NCI-H510A (cell line): ENCODE measurements around the gene CACNA2D2.

Source experiments
- DNase-seq: peaks from one replicate; lab custom pipeline; 2025; lab: John Stamatoyannopoulos, UW

CACNA2D2 gene

DNA sequence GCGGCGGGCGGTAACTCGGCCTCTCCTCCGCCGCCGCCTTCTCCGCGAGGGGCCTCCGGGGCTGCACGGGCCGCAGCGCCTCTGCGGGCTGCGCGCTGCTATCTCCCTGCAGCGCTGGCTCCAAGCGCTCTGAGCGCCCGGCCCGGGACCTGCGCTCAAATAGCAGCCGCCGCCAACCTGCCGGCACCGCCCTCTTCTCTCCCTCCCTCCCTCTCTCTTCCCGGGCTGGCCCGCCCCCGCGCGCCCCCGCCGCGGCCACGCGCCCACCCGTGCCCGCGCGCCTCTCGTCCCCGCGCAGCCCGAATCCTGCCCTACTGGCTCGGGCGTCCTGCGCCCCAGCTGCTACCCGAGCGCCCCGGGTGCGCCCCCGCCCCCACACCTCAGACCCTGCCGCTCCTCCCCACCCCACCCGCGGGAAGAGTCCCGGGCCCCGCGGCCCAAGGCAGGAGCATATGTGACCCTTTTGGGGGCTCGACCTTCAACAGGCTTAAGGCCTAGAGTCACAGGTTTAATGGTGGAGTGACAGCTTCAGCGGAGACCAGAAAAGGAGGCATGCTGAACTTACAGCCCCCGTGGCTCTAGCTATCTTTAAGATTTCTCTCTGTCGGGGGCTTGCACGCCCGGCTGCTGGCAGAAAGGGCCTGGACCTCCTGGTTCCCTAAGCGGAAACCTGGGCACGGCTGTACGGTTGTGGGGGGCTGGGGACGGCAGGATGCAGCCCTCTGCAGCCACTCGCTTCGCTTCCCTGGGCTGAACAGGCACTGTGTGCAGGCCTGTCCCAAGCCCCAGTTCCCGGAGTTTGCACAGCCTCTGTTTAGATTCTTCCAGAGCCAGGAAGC, at the start of gene CACNA2D2:
Gene CACNA2D2, minus strand, starts transcription at position 131 of the 839 bp plus-strand sequence. CDS start 211 bp downstream, outside the sequence.
- DNase-seq = no peak

GRCh38 chr3:50552598-50552997, 49.2 kb upstream of the CACNA2D2 start:
- DNase-seq = no peak

DNA sequence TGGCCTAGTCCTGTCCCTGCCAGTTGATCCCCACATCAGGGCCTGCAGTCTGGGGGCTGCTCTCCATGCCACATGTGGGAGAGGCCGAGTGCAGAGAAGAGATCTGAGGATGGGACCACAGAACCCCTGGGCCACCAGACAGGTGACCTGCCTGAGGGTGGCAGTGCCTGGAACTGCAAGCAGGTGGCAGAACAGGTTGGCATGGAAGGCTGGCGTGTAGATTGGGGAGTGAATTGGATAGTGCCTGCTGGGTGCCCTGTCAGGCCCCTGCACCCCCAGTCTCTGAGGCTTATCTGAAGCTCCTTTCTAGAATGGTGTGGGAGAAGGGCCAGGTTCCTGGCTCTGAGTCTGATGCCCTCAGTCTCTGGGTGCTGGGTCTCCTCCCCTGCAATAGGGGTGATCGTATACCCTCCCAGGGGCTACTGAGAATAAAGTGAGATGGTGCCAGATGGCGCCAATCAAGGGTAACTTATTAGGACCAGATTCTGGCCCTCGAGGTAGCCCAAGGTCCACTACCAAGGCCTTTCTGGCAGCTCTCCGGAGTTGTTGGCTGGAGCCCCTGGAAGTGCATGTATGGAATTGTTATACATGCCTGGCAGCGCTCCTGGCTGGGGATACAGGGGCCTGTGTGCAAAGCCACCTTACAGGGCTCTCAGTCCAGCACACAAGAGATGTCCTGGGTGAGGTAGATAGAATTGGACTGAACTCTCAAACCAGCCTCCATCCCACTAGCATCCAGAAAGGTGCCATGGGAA, 48.4 kb upstream of the CACNA2D2 start:
- no peak for DNase-seq

DNA sequence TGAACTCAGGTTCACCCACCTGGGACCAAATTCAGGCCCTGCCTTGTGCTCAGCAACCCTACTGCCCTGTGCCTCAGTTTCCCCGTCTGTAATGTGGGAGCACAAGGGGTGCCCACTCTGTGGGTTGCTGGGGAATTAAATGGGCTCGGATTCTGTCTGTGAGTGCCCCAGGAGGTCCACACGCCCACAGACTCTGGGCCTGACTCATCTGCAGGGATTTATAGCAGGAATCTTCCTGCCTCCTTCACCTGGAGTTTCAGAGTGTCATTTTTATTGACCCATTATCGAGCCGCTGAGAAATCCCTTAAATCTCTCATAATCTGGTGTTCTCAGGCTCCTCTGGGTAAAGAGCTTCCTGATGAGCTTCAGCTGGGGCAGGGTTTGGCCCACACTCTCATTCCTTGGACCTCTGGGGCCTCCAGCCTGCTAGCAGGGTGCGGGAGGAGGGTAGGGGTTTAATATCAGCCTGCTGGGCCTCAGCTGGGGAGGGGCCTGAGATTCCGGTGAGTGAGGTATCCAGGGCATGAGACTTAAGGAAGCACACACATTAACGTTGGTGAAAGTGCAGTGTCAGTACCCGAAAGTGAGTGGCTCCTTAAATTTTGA, 47.7 kb upstream of the CACNA2D2 start:
- DNase-seq = no peak

DNA sequence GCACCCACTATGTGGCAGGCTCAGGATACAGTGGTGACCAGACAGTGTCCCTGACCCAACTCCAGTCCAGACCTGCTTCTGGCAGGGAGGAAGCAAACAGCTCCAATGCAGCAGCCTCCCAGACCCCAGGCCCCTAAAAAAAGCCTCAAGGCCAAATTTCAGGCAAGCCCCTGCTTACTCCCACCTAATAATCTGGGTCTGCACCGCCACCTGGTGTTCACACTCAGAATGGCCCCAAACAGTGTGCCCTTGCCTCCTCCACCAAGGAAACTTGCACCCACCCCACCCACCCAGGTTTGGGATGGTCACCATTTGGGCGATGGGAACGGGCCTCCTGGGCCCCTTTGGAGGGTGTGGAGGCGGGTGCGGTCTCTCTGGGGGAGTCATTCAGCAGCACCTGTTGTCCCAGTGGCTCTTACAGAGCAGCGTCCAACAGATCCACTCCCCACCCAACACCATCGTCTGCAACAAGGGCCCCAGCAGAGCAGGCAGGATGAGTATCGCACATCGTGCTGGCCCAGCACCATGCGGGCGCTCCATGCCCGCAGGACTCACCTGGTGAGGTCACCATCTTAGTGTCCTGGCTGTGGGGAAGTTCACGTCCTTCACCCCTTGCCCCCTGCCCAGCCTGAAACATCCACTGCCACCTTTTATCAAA, 46.8 kb upstream of the CACNA2D2 start:
- no peak for DNase-seq

GRCh38 chr3:50549226-50549625, 45.8 kb upstream of the CACNA2D2 start:
- no peak for DNase-seq

- DNase-seq = no peak
These were observed 42.3 kb upstream of the CACNA2D2 start for GRCh38 chr3:50545781-50546180.

DNA sequence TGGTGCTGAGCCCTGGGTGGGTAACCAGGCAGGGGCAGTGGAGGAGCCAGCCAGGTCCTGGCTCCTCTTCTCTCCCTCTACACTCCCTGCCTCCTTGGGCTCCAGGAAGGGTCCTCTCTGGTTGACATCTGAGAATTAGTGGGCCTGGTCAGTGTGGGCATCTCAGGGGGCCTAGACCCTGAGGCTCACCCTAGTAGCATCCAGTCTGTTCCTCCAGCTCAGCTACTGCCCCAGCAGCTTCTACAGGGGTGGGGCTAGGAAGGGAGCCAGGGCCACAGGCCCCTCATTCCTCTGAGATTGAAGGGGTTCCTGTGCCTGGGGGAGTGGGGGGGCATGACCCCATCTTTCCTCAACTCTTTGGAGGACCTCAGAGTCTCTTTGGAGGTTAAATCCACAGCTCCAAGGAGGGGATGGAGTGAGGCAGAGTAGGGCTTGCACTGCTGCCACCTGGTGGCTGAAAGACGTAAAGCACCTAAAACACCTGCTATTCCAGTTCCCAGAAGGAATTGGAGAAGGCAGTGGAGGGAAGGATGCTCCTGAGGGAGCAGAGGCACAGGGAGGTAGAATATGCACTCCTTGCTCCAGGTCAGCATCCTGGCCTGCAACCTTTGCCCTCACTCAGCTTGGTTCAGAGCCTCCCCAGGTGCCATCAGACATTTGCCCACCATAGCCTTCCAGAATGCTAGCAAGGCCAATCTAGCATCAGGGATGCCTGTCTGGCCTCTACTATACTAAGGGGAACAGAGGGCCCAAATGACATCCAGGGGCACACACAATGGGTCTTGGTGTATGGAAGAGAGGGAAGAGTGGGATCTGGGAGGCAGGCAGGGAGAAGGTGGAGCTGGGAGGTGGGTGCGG, 39.0 kb upstream of the CACNA2D2 start:
- no peak for DNase-seq

DNA sequence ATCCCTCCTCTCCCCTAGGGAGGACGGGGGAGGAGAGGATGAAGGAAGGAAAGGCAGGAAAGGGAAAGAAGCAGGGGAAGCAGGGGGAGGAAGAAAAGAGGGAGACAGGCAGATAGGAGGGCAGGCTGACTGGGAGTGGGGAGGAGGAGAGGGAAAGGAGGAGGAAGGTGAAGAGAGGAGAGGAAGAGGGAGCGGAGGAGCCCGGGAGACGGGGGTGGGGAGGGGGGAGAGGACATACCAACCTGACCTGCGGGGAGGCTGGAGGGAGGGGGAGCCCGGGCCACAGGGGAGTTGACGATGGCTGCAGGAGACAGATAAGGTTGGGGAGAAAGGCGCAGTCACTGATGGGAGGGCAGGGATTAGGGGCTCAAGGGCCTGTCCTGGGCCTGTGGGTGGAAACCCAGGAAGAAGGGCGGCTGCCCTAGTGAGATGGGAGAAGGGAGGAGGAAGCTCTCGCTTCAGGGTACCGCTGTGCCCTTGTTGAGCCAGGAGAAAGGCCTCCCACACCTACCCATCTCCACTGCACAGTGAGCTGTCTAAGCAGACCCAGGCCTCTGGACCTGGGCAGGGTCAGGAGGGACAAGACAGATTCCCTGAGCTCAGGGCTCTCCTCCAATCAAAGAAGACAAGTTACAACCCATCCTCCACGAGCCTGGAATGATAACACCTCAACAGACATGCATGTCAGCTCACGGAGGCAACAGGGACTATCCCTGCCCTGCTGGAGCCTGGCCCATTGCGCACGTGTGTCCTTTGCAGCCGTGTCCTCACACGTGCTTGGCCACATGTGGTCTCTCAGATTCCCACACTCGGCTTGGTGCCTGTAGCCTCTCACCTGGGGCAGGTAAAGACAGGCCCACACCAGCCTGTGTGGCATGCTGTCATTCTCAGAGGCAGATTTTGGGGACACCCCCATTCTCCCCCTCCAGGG, 36.2 kb upstream of the CACNA2D2 start:
- no peak for DNase-seq

GRCh38 chr3:50537421-50538129, 34.1 kb upstream of the CACNA2D2 start:
- DNase-seq = no peak

- DNase-seq = no peak
These were observed 33.2 kb upstream of the CACNA2D2 start for GRCh38 chr3:50536471-50537180.

- DNase-seq = no peak
These were observed 31.4 kb upstream of the CACNA2D2 start for GRCh38 chr3:50534681-50535330.

- no peak for DNase-seq
These were observed 30.5 kb upstream of the CACNA2D2 start for GRCh38 chr3:50533807-50534461.

DNA sequence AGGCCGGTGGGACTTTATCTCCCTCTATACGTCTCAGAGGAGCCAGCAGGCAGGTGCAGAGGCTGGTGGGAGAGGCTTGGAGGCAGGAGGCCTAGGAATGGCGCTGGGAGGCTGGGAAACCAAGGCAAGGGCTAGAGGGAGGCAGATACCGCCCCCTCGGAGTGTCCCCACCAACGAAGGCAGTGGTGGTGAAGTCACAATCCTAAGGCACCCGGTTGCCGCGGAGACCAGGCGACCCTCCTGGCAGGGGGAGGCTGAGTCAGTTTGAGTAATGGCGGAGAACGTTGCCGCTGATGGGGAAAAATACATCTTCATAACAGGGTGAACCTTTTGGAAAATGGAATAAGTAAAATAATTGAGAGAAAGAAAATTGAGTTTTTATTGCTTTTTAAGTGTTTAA, 29.9 kb upstream of the CACNA2D2 start:
- DNase-seq = no peak

GRCh38 chr3:50532062-50532705, 28.8 kb upstream of the CACNA2D2 start:
- DNase-seq = no peak

DNA sequence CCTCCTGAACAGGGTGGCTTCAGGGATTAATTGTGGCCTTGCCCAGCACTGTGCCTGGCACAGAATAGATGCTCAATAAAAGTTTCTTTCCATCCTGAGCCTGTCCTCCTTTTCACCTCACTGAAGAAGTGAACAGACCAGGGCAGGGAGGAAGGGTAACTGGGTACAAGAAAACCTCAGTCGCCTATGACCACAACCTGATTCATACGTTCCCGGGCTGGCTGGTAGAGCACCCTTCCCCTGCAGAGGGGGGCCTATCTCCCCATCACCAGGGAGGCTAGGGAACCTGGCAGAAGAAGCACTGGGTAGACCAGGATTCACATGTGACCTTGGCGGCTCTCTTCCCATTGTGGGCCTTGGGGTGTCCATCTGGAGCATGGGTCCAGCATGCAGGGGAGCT, 27.8 kb upstream of the CACNA2D2 start:
- DNase-seq = no peak
